COR-L47 (cell line): ENCODE measurements around the gene GTF2I.
"Not testable (repeated sequence)": the region's sequence is repeated elsewhere in the genome, so short reads cannot be mapped to it uniquely, and the experiment has no call there.

ENCODE experiments used
- DNase-seq: peaks from one replicate; lab custom pipeline; 2025; lab: John Stamatoyannopoulos, UW

The GTF2I gene

GRCh38 chr7:74656837-74657691, 454 bp upstream of the GTF2I start:
- peak; percentile 99 for DNase-seq

DNA sequence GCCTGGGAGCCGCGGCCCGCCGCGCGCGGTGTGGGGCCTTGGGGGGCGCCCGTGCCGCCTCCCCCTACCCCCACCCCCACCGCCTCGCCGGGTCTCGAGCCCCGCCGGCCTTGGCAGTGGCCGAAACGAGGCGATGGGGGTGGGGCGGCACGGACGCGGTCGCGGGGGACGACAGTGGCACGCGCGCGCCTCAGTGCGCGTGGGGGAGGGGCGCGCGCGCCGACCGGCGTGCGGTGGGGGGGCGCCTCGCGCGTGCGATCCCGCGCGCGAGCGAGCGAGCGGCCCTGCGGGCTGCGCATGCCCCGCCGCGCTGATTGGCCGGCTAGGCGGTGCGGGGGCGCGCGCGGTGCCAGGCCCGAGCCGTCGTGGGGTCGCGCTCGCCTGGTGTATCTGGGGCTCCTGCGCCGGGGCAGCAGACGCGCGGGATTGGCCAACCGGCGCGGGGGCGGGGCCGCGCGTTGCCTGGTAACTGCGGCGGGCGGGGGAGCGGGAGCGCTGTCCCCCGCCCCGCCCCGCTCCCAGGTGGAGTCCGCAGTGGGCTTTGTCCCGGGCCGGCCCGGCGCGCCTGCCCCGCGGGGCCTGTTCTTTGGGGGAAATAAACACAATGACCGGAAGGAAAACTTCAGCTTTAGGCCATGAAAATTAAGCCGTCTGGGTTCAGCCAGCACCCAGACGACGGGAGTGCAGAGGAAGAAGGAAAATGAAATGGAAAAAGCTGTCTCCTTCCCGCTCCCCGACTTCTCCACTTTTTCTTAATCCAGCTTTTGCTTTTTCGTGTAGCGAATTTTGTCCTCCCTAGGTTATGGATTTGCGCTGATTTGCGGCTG, 873 bp downstream of the GTF2I start:
- DNase-seq, result peak; percentile 96

DNA sequence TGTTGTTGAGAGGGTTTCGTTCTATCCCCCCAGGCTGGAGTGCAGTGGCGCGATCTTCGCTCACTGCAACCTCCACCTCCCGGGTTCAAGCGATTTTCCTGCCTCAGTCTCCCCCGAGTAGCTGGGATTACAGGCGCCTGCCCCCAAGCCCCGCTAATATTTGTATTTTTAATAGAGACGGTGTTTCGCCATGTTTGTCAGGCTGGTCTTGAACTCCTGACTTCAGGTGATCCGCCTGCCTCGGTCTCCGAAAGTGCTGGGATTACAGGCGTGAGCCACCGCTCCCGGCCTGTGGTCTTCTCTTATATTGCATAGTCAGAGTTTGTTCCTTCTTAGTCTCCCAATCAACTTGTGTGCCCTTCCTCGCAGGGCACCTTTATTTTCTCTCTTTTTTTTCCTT, 2.7 kb downstream of the GTF2I start:
- DNase-seq, result not testable (repeated sequence)

DNA sequence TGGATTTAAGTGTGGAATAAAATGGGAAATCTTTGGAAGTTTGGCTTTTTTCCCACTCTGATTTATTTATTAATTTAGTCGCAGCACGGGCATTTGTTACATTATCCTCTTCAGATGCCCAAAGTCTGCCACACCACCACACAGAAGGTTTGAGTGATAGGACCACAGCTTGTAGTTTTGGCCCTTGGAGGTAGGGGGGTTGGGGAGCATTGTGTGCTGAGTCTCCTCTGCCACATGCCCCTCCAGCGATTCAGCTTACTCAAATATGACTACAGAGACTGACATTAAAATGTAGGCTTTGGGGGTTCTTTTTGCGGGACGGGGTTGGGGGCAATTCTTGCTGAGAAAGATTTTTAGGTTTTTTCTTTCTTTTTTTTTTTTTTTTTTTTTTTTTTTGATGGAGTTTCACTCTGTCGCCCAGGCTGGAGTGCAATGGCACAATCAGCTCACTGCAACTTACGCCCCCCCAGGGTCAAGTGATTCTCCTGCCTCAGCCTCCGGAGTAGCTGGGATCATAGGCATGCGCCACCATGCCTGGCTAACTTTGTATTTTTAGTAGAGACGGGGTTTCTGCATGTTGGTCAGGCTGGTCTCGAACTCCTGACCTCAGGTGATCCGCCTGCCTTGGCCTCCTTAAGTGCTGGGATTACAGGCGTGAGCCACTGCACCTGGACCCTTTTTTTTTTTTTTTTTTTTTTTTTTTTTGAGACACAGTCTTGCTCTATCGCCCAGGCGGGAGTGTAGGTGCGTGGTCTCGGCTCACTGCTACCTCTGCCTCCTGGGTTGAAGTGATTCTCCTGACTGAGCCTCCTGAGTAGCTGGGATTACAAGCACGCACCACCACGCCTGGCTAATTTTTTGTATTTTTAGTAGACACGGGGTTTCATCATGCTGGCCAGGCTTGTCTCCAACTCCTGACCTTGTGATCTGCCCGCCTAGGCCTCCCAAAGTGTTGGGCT, 4.6 kb downstream of the GTF2I start:
- DNase-seq, result not testable (repeated sequence)

- no peak for DNase-seq
Measured at GRCh38 chr7:74665296-74665938, 7.9 kb downstream of the GTF2I start.

- not testable (repeated sequence) for DNase-seq
Measured at GRCh38 chr7:74667013-74667412, 9.5 kb downstream of the GTF2I start.

GRCh38 chr7:74667520-74667919, 10.0 kb downstream of the GTF2I start:
- DNase-seq, result not testable (repeated sequence)

GRCh38 chr7:74671602-74672001, 14.1 kb downstream of the GTF2I start:
- no peak for DNase-seq

- DNase-seq, result no peak
Measured at GRCh38 chr7:74672343-74672915, 14.9 kb downstream of the GTF2I start.

DNA sequence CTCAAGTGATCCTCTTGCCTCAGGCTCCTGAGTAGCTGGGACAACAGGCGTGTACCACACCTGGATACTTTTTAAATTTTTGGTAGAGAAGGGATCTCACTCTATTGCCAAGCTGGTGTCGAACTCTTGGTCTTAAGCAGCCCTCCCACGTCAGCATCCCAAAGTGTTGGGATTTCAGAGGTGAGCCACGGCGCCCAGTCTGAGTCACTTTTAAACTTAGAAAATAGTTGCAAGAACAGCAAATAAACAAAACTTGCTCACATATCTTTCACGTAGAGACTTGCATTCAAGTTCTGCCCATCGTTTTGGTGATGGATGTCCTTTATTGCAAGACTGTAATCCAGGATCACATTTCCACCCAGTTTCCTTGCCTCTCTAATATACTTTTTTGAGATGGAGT, 16.6 kb downstream of the GTF2I start:
- no peak for DNase-seq

DNA sequence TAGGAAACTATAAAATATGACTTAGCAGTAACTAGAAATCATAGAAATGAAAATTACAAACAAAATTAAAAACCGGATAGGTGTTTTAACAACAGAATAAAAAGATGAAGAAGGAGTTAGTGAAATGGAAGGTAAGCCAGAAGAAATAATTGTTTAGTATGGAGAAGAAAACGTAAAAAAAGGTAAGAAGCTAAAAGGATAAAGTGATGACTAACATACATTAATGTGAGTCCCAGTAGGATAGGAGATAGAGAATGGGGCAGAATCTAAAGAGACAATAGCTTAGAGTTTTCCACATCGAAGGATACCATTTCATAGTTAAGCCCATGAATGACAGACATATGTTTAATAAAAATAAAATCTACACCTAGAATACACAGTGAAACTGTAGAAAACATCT, 25.3 kb downstream of the GTF2I start:
- DNase-seq, result no peak

DNA sequence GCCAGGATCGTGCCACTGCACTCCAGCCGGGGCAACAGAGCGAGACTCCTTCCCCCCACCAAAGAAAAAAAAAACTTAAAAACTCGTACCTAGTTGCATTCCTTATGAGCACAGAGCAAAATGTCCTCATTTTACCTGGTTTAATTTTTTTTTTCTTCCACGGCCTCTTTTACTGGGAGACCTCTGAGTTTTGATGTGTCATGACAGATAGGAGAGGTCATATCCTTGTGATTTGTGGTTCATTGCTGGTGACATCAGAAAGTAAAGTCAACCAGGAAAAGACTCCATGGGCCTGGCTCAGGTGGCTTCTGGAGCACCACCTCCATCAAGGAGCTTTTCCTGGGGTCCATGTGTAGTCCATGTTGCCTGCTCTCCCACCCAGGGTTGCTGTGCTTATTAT, 26.3 kb downstream of the GTF2I start:
- no peak for DNase-seq

GRCh38 chr7:74684473-74684872, 27.0 kb downstream of the GTF2I start:
- DNase-seq, result no peak

- no peak for DNase-seq
Measured at GRCh38 chr7:74684921-74685320, 27.4 kb downstream of the GTF2I start.

DNA sequence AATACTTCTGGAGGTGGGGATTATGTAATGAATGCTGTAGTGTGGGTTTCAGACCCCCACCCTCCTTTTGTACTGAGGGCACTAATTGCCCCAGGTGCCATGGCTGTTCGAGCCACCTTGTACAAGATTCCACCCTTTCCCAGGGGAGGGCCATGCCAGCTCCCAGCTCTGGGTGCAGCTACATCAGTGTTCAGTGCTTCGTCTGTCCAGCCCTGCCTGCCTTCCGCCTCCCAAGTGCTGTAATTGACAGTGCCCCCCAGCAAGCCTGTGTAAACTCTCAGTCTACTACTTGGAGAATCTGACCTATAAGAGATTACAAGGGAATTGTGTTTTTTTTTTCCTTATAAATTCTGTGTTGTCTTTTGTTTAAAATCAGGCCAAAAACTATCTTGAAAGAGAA, 33.0 kb downstream of the GTF2I start:
- DNase-seq, result no peak

DNA sequence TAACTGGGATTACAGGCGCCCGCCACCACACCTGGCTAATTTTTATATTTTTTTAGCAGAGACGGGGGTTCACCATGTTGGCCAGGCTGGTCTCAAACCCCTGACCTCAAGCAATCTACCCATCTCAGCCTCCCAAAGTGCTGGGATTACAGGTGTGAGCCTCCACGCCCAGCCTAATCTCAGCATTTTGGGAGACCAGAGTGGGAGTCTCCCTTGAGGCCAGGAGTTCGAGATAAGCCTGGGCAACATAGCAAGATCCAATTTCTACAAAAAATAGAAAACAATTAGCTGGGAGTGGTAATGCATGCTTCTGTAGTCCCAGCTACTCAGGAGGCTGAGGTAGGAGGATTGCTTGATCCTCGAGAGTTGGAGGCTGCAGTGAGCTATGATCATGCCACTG, 46.9 kb downstream of the GTF2I start:
- not testable (repeated sequence) for DNase-seq

GRCh38 chr7:74707238-74707637, 49.7 kb downstream of the GTF2I start:
- DNase-seq, result no peak

DNA sequence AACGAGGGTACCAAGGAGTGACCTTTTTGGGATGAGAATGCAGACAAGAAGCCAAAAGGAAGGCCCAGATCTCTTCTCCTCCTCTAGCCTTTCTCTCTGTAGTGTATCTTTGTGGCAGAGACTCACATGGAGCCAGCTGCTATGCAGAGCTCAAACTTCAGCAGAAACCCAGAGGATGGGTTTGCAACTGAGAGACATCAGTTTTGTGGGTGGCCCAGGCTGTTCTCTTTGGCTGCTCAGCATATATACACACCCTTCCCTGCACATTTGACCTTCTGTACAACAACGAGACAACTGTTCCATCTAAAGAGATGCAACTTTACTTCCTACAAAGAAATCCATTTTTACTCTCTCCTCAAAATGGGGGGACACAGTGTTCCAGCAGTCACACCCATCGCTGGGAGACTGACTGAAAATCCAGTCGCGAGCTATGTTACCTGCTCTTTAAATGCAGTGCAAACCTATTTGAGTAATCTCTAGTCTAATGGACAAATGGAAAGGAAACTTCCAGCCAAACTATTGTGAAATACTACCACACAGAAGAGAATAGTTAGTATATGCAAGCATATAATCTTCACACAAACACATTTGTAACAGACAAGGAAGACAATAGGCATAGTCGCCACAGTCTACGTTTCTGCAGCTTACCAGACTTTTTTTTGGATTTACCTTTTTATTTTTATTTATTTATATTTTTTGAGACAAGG, 51.2 kb downstream of the GTF2I start:
- no peak for DNase-seq

DNA sequence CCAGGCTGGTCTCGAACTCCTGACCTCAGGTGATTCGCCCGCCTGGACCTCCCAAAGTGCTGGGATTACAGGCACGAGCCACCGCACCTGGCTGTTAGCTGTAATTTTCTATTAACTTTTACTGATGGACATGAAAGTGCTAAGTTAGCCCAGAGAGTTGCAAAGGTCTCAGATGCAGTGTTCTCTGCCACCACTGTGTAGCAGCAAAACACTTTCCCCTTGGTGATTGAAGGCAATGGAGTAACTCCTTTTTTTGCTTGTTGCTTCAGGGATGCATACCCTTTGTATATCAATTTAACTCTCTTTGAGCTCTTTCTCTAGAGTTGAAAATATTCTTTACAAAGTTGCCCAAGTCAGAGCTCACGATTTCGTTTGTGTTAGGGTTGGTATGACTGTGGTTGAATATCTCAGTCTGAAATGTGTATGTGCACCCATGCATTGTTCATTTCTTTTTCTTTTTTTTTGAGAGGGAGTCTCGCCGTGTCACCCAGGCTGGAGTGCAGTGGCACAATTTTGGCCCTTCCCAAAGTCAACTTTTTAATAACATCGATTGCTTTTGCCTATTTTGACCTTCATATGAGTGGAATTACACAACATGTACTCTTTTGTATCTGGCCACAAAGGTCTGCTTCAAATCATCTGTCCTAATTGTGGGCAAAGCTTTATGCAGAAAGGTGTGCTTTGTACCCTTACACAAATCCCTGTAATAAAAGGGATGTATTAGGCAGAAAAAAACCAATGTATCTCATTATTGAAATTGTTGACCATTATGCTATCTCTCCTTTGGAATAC, 52.6 kb downstream of the GTF2I start:
- no peak for DNase-seq

DNA sequence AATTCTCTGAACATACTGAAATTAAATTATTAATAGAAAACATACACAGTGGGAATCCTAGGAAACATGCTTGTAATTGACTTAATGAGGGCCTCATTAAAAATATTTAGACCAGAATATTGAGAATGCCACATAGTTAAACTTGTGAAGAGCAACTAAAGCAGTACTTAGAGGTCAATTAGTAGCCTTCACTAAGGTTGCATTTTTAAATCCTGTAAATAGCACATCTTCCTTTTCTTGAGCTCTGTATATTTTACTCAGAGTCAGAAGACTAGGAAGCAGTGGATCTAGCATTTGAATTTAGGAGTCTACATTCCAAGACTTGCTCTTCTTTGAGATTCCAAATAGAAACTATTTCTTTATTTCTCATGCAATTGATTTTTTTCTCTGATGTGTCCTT, 56.0 kb downstream of the GTF2I start:
- no peak for DNase-seq
